GM19043 (cell line): Measurements from ENCODE around the gene PLPP4.

Experiments
- ATAC-seq: cut with Tn5 transposase; IDR thresholded peaks from one replicate; pipeline ENCODE4 v1.9.1; 2021; ENCODE audit warnings: low read depth; ENCODE audit not compliant: unreplicated experiment

The PLPP4 gene

GRCh38 chr10:120514035-120514620 is 57.1 kb downstream of the PLPP4 start:
- ATAC-seq = no peak

GRCh38 chr10:120514959-120515358 is 57.9 kb downstream of the PLPP4 start:
- no peak for ATAC-seq

- no peak for ATAC-seq
Observed at GRCh38 chr10:120515741-120516140, 58.7 kb downstream of the PLPP4 start.

- no peak for ATAC-seq
Observed at GRCh38 chr10:120516426-120516825, 59.4 kb downstream of the PLPP4 start.

- ATAC-seq = no peak
Observed at GRCh38 chr10:120517196-120517595, 60.2 kb downstream of the PLPP4 start.

- ATAC-seq = no peak
Observed at GRCh38 chr10:120517881-120518484, 61.0 kb downstream of the PLPP4 start.

GRCh38 chr10:120521880-120522279 is 64.9 kb downstream of the PLPP4 start:
- no peak for ATAC-seq

GRCh38 chr10:120527691-120528090 is 70.7 kb downstream of the PLPP4 start:
- no peak for ATAC-seq

- no peak for ATAC-seq
Observed at GRCh38 chr10:120530699-120531098, 73.7 kb downstream of the PLPP4 start.

GRCh38 chr10:120538091-120538490 is 81.1 kb downstream of the PLPP4 start:
- no peak for ATAC-seq

- no peak for ATAC-seq
Observed at GRCh38 chr10:120539076-120539475, 82.0 kb downstream of the PLPP4 start.

GRCh38 chr10:120540486-120540885 is 83.5 kb downstream of the PLPP4 start:
- ATAC-seq = no peak

- no peak for ATAC-seq
Observed at GRCh38 chr10:120541984-120542383, 85.0 kb downstream of the PLPP4 start.

- ATAC-seq = no peak
Observed at GRCh38 chr10:120542591-120542990, 85.6 kb downstream of the PLPP4 start.

GRCh38 chr10:120543291-120543690 is 86.3 kb downstream of the PLPP4 start:
- no peak for ATAC-seq

- ATAC-seq = no peak
Observed at GRCh38 chr10:120548210-120548609, 91.2 kb downstream of the PLPP4 start.

- ATAC-seq = no peak
Observed at GRCh38 chr10:120552262-120552661, 95.2 kb downstream of the PLPP4 start.

- no peak for ATAC-seq
Observed at GRCh38 chr10:120553911-120554310, 96.9 kb downstream of the PLPP4 start.

GRCh38 chr10:120555436-120555835 is 98.4 kb downstream of the PLPP4 start:
- ATAC-seq = no peak

- ATAC-seq = no peak
Observed at GRCh38 chr10:120555842-120556532, 99.0 kb downstream of the PLPP4 start.

- no peak for ATAC-seq
Observed at GRCh38 chr10:120557311-120557710, 100.3 kb downstream of the PLPP4 start.

- no peak for ATAC-seq
Observed at GRCh38 chr10:120559800-120560199, 102.8 kb downstream of the PLPP4 start.
